HG03558 (cell line): Measurements from ENCODE around the gene FSHR.
A peak's percentile ranks its signal among the peaks of the same experiment; 100 is the strongest.

Source experiments
- ATAC-seq: cut with Tn5 transposase; IDR thresholded peaks from one replicate; pipeline ENCODE4 v1.9.1; 2021; ENCODE audit warnings: moderate number of reproducible peaks; ENCODE audit not compliant: unreplicated experiment; ENCODE audit errors: extremely low read depth

The FSHR gene

DNA sequence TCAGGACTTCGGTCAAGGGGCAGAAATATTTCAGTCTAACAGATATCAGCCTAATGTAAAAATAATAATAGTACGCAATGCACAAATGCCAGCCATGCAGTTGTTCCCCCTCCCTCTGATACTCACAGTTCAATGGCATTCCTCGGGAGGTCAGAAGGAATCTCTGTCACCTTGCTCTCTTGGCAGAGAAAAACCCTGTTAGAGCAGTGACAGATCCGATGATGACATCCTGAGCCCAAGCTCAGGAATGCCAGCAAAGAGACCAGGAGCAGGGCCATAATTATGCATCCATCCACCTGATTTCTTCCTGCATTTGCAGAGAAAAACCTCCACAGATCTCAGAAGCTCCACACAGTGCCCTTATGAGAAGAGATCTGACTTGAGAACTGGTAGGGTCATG lies at the start of gene FSHR:
FSHR (minus strand) TSS at position 376 of the 400 bp plus-strand sequence; CDS start at position 278, 98 bp downstream.
- ATAC-seq, result no peak

- ATAC-seq, result no peak
Observed at GRCh38 chr2:49199266-49199665, 45.0 kb upstream of the FSHR start.

GRCh38 chr2:49194701-49195100 lies 40.4 kb upstream of the FSHR start:
- no peak for ATAC-seq

DNA sequence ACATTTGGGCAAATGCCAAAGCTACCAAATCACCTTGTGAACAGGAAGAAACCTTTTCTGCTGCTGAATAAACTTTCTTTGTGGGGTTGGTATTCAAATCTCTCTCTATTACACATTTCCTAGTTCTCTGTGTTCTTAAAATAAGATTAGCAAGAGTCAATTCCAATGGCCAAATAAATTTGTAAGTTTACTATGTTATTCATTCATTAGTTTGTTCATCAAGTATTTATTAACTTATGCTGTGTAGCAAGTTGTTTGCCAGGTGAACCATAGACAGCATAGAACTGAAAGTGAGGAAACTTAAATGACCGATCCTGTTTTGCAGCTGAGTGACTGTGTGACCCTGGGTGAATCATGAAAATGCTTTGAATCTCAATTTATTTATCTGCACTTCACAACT lies 37.7 kb upstream of the FSHR start:
- no peak for ATAC-seq

DNA sequence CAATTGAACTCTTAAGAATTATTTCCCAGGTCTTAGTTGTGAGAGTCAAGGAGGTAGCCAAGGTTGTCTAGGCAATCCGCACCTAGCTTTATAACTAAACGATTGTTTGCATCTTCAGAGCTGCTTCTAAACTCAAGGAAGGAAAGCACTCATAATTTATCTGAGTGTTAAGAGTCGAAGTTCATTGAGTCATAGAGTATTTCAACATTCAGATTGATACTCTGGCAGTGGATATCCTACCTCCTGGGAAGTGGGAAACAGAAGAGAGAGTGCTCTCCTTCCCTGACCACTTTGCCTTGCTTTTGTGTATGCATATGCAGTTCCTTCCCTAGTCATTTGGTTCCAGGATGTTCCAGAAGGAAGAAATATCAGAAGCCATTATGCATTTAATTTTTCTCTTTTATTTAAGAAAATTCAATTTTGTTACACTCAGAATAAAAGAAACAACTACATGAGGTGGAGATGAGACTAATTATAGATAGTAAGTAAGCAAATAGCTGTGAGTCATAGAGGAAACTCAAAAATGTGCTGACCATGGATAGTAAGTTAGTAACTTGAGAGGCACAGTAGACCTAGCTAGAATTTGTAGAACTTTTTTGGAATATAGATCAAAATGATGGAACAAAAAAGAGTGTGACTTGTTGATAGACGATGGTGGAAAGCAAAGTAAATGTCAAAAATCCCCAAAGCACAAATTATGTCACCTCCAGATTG lies 35.4 kb upstream of the FSHR start:
- no peak for ATAC-seq

DNA sequence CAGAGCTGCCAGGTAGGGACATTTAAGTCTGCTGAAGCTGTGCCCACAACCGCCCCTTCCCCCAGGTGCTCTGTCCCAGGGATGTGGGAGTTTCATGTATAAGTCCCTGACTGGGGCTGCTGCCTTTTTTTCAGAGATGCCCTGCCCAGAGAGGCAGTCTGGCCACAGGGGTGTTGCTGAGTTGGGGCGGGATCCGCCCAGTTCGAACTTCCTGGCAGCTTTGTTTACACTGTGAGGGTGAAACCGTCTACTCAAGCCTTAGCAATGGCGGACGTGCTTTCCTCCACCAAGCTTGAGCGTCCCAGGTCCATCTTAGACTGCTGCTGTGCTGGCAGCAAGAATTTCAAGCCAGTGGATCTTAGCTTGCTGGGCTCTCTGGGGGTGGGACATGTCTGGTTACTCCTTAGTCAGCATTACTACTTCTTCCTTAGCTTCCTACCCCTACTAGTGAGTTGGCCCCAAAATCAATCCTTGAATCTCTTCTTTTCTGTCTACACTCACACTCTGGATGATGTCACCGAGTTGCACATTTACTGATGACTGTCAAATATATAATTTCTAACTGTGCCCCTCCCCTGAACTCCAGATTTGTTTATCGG lies 31.8 kb upstream of the FSHR start:
- no peak for ATAC-seq

GRCh38 chr2:49178656-49179055 lies 24.3 kb upstream of the FSHR start:
- ATAC-seq, result no peak

DNA sequence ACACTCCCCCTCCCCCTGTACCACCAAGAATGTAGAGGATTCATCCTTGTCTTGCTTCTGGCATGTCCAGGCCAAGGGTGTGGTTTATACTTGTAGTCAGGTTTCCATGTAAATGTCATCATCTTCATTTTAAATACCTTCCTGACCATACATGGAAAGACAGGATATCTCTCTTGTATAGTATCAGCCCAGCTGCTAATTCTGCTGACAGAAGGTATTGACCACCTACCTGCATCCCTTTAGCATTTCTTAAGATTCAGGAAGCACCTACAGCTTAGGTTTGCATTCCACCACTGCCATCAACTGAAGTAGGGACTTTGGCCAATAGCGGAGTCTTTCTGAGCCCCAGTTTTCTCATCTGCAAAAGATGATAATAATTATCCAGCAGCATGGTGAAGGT lies 22.9 kb upstream of the FSHR start:
- no peak for ATAC-seq

DNA sequence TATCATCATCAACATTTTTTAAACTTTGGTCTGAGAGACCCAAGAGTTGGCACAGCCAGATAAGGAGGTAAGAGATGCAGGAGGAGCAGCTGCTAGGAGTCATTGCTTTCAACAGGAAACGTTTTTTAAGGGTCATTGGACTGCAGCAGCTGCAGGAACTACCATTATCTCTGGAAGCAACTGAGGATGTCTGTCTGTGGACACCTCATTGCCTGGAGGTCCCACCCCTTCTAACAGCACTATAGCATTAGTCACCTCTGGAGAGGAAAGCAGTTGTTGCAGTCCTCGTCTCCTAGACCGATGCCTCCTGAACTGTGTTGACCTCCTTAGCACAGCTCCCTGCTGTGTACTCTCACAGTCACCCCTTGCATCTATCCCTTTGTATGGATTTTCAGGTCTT lies 21.5 kb upstream of the FSHR start:
- ATAC-seq, result no peak

- no peak for ATAC-seq
Observed at GRCh38 chr2:49174750-49175149, 20.4 kb upstream of the FSHR start.

GRCh38 chr2:49167131-49167530 lies 12.8 kb upstream of the FSHR start:
- no peak for ATAC-seq

- no peak for ATAC-seq
Observed at GRCh38 chr2:49165662-49166061, 11.3 kb upstream of the FSHR start.

DNA sequence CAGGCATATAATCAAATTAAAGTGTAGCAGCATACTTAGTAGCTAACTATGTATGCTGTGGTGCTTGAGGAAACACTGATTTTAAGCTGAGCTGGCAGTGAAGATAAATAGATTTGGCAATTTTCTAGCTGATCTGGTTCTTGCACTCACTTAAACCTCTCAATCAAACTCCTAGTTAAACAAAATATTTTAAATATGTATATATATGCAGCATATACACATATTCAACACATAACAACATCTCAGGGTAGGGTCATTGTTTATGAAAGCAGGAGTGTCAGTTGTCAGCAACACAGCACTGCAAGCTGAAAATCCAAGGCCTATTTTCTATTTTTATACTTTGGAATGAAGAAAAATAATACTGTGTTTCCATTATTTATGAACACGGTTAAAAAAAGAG lies 10.4 kb upstream of the FSHR start:
- no peak for ATAC-seq

GRCh38 chr2:49162151-49162550 lies 7.8 kb upstream of the FSHR start:
- ATAC-seq, result no peak

DNA sequence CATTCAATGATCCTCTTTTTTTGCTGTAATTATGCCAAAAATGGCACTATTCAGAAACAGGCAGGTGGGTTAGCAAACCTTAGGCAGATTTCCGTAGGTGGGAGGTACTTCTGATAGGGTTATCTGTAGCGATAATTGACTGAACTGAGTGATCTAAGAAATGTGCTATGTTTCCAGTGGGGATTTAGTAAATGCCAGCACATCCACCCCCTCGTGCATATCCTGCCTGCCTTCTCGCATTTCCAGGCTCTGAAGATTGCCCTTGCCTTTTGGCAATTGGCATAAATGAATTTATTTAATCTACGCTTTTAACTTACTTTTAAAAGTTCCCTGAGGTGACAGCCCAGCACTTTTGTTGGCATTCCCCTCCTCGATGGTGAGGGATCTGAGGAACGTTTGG lies 576 bp upstream of the FSHR start:
- ATAC-seq, result no peak

DNA sequence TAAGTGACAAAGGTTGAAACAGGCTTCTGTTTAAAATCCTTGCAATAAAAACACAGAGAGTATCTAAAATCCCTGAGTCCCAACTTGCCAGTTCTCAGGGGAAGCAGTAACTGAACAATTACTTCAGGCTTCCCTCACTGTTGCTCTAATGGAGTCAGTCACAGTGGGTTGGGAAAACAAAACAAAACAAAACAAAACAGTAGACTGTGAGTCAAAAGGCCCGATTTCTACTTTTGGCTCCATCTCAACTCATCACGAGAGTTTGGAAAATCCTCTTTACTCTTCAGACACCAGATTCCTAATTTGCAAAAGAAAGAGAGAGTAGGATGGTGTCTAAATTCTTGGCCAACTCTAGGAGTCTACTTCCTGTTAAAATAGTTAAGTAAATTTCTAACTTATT lies 1.1 kb downstream of the FSHR start:
- no peak for ATAC-seq

DNA sequence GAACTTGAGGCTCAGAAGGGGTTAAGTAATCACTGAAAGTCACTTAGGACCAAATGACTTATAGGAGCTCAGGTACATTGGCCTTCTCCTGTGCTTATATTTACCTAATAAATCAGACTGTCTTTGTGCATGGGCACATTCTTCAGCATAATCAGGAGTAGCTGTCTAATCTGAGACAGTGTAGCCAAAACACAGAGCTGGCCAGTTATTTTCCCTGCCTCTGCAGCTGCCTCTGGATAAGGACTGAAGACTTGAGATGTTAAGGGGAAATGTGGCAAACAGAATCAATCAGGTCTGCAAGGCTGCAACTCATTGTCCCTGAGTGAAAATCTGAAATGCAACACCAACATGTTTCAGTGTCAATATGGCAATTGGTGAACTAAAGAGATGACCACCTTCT lies 1.5 kb downstream of the FSHR start:
- ATAC-seq, result no peak

GRCh38 chr2:49146401-49146800 lies 7.9 kb downstream of the FSHR start:
- no peak for ATAC-seq

GRCh38 chr2:49131801-49132200 lies 22.5 kb downstream of the FSHR start:
- ATAC-seq, result no peak

DNA sequence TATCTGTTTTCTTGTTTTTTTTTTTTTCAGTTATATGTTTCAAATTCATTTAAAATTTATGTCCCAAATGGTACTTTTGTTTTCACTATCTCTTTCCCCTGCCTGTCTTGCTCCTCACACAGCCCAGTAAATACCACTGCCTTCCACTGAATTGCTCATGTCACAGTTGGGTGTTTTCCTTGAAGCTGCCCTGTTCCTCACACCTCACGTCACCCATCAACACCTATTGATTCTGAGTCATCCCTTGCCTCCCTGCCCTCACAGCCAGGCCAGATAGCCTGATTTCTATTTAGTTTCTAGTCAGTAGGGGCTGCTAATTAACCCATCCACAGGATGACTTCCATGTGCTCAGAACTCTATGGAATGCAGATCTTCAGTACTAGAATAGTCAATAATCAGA lies 25.3 kb downstream of the FSHR start:
- peak; percentile 87 for ATAC-seq

- no peak for ATAC-seq
Observed at GRCh38 chr2:49123600-49123999, 30.7 kb downstream of the FSHR start.

- ATAC-seq, result no peak
Observed at GRCh38 chr2:49122107-49122506, 32.2 kb downstream of the FSHR start.
